Activated CD8-positive, alpha-beta memory T cell treated with anti-CD3 and anti-CD28 coated beads, Interleukin-2, amount 50 U/mL, for 24 hours (primary cell): Measurements from ENCODE around the gene FHIP1A.

Experiments
- DNase-seq: peaks from one replicate; pipeline ENCODE4 v3.0.0-alpha.2; 2020; ENCODE audit errors: extremely low read depth

FHIP1A gene

GRCh38 chr4:151455212-151455611 lies 46.2 kb downstream of the FHIP1A start:
- no peak for DNase-seq

GRCh38 chr4:151458148-151458547 lies 49.2 kb downstream of the FHIP1A start:
- DNase-seq = no peak
